Nucleus accumbens (tissue), 56 donors: ENCODE measurements around the gene PINK1.
"Not testable (repeated sequence)": the region's sequence is repeated elsewhere in the genome, so short reads cannot be mapped to it uniquely, and the experiment has no call there.

Experiments used
- DNase-seq, 56 donors: peaks; one replicate each; lab custom pipeline; 2025; lab: John Stamatoyannopoulos, UW

PINK1 gene

DNA sequence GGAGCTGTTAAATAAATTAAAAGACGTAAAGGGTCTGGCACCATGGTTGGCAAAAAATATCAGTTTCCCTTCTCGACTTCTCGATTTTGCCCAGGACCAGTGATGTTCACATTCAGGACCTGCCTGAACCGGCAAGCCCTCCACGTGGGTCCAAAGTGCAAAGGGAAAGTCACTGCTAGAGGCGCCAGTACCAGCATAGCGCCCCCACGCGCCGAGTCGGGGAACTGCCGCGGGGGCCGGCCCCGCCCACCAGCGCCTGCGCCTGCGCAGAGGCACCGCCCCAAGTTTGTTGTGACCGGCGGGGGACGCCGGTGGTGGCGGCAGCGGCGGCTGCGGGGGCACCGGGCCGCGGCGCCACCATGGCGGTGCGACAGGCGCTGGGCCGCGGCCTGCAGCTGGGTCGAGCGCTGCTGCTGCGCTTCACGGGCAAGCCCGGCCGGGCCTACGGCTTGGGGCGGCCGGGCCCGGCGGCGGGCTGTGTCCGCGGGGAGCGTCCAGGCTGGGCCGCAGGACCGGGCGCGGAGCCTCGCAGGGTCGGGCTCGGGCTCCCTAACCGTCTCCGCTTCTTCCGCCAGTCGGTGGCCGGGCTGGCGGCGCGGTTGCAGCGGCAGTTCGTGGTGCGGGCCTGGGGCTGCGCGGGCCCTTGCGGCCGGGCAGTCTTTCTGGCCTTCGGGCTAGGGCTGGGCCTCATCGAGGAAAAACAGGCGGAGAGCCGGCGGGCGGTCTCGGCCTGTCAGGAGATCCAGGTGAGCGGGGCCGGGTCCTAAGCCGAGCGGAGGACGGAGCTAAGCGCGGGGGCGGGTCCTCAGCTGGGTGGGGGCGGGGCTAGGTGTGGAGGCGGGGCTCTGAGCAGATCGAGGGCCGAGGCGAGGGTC lies at the start of gene PINK1:
TSS of gene PINK1 (plus strand) at position 269 of the 875 bp plus-strand sequence. CDS start at position 360, 91 bp downstream.
- DNase-seq: peak in 53 of 56 donors; percentile 14 to 87 (median 65)

DNA sequence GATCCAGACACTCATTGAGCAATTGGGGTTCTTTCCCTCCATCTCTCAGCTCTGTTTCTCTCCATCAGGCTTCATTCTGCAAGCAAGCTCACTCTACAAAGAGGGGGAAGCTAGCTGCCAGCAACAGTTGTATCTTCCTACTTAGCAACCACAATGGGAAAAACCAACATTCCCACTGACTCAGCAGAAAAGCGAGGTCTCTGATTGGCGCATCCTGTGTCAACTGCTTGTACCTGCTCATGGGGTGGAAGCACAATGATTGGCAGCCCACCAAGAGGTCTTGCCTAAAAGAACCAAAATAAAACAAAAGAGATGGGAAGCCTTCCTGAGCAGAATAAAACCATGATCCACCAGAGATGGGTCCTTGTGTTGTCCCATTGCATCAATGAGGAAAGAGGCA lies 48.4 kb upstream of the PINK1 start:
- no peak for DNase-seq

DNA sequence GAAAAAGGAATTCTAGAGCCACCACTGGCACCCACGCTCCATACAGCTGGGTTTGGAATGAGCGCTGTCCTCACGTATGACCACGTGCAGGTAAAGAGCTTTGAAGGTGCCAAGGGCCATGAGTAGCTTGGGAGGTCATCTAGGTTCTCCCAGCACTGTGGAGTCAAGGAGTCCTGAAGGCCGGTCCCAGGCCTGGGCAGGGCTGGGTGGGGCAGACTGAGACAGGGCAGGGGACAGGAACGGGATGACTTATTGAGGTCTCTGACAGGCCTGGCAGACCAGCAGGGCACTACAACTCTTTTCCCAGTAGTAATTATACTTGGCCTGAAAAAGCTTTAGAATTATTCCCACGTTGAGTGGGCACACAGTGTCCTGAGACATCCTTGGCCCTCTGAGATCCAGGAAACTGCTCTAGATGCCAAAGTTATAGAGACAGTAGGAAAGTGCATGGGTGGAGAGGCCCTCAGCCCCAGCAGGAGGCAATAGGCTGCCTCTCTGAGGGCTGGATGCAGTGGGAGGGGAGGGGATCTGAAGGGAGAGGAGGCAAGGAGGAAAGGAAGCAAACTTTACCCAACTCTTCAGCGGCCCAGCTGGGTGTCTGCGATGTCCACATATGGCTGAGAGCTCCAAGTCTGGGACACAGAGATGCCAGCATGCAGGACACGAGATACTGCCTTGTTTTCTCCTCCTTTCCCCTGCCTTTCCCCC lies 46.2 kb upstream of the PINK1 start:
- no peak for DNase-seq

DNA sequence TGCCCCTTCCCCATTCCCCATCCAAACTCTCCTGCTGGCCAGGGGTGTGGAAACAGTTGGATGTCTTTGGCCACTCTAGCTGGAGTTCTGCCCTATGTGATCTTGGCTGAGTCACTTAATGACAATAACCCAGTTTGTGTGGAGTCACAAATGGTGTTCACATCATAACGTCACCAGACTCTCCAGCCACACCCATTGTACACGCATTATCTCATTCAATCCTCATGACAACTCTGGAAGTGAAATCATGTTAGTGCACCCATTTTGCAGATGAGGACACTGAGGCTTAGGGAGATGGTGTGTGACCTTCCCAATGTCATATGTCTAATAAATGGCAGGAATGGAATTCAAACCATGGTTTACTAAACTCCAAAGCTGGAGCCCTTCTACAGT lies 45.6 kb upstream of the PINK1 start:
- no peak for DNase-seq

DNA sequence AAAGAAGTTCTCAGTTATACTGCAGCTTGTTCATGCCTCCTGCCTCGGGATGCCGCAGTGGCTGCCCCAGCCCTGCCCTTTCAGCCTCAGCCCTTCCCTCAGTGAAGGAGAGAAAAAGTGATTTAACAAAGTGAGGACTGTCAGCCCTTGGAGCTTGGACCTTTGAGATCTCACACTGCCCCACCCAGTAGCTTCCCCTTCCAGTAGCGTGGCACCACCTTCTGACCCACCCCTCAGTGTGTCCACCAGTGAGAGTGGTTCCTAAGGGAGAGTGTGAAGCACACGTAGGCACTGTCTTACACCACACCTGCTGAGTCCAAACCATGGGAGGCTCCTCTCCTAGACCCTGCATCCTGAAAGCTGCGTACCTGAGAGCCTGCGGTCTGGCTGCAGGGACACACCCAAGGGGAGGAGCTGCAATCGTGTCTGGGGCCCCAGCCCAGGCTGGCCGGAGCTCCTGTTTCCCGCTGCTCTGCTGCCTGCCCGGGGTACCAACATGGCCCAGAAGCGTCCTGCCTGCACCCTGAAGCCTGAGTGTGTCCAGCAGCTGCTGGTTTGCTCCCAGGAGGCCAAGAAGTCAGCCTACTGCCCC lies 44.5 kb upstream of the PINK1 start, which contains the start of gene CDA:
TSS of gene CDA (plus strand) at position 464 of the 592 bp plus-strand sequence. CDS start at position 497, 33 bp downstream.
- DNase-seq: no peak

DNA sequence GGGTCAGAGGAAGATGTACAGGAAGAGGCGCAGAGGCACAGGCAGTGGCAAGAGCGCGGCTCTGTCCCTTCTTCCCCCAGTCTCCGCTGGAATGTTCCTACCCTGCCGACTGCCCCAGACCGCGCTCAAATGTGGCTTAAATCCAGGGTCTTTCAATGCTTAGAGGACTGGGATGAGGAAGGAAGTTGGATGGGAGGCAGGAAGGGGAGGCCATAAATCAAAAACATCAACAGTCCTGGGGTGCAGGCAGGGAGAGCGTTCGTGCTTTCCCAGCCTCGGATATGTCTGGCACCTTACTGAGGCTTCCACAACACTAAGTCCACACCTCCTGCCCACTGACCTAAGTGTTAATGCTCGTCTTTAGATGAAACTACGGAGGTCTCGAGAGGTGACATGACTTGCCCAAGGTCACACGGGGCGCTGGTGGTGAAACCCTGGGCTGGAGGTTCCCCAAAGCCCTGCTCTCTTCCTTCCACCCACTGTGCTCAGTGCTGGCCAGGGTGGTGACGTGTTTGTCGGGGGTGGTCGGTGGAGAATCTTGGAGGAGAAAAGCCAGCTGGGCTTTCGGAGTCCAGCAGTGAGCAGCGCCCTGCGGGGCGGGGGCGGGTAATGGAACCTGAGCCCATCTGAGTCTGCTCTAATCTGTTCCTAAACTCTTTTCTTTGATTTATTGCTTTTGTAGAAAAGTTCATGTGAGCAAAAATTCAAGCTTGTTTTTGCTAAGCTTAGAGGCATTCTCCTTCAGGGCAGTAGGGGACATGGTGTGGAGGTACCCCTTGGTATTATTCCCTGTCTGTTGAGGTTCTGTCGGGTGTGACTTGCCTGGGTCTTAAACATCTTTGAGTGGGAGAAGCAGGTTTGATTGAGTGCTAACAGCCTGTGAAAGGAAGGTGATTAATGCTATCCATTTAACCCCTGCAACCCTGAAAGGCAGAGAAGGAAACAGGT lies 43.7 kb upstream of the PINK1 start:
- no peak for DNase-seq

DNA sequence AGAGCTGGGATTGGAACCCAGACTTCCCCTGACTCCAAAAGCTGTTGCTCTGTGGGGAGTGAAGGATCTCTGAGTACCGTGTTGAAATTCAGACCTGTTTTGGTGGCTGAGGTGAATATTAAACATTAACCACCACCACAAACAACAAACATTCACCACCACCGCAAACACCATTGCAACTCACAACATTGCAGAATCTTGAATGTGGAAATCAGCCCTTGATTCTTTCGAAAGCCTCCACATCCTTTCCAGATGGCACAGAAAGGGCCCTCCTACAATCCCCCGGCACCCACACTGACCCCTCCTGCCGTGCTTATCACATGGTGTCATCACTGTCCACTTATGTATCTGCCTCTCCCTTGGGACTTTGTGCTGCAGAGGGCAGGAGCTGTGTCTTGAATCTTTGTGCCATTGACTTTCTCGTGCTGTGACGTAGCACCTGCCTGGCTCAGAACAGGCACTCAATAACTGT lies 42.9 kb upstream of the PINK1 start:
- DNase-seq: no peak

DNA sequence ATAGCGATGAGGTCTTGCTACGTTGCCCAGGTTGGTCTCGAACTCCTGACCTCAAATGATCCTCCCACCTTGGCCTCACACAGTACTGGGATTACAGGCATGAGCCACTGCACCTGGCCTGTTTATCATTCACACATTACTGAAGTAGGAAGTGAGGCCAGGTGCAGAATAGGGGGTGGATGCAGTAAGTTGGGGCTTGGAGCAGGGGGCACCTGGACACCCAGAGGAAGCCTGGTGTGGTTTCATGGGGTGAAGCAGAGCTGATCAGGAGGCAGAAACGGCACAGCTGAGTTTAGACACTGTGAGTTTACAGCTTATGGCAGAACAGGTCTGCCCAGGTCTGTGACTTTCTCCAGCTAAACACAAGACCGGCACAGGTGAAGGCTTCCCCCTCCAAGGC lies 39.5 kb upstream of the PINK1 start:
- DNase-seq: no peak

DNA sequence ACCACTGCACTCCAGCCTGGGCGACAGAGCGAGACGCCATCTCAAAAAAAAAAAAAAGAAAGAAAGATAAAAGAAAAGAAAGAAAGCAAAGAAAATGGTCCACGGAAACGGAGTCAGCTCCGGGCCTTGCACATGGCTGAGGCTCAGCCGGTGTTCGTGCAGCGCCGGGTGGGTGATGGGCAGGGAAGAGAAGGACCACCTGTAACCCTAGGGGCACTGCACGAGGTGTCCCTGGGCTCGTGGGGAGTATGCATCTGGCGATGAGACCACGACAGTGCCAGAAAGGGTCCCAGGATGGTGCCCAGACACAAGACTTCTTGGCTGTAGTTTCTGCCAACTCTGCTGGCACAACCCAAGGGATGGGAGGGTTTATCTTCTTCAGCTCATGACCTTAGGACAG lies 38.5 kb upstream of the PINK1 start:
- DNase-seq: no peak

DNA sequence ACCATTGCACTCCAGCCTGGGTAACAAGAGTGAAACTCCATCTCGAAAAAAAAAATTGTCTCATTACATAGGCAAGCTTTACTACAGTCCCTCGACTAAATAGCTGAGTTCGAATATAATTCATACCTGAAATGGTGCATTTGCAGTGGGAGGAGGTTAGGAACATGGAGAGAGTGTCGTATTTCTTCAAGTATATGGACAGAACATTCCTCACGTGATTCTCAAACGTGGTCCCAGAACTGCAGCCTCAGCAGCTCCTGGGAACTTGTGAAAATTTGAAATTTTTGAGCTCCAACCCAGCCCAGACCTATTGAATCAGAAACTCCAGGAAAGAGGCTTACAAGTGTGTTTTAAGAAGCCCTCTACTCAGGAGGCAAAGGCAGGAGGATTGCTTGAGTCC lies 37.2 kb upstream of the PINK1 start:
- DNase-seq: no peak

DNA sequence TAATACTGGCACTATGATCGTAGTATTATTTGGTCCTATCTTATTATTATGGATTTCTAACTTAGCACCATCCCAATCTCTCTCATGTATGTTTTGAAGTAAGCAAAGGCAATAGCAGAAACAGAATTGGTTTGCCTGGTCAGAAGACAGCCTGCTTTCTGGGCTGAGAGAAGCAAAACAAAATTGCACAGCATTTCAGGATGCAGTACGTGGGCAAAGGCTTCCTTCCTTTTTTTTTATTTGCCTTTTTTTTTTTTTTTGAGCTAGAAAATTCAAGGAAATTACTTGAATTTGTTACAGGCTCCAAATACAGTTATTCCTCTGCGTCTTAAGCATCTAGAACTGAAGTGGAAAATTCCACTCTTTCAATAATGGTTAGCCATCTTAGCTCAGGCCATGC lies 35.6 kb upstream of the PINK1 start:
- DNase-seq: no peak

DNA sequence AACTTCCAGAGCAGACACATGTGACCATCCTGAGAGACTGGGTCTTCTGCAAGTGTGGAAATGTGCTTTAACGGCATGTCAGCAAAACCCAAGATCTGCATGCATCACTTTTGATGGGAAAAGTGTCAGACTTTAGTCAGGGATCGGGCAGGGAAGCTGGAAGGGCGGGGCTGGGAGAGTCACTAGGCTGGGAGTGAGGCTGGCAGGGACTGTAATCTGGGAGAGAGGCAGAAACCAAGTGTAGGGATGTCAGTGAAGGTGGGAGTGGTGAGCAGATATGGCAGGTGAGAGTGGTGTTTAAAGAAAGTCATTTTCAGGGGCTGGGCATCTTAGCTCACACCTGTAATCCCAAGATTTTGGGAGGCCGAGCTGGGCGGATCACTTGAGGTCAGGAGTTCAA lies 33.1 kb upstream of the PINK1 start:
- no peak for DNase-seq

DNA sequence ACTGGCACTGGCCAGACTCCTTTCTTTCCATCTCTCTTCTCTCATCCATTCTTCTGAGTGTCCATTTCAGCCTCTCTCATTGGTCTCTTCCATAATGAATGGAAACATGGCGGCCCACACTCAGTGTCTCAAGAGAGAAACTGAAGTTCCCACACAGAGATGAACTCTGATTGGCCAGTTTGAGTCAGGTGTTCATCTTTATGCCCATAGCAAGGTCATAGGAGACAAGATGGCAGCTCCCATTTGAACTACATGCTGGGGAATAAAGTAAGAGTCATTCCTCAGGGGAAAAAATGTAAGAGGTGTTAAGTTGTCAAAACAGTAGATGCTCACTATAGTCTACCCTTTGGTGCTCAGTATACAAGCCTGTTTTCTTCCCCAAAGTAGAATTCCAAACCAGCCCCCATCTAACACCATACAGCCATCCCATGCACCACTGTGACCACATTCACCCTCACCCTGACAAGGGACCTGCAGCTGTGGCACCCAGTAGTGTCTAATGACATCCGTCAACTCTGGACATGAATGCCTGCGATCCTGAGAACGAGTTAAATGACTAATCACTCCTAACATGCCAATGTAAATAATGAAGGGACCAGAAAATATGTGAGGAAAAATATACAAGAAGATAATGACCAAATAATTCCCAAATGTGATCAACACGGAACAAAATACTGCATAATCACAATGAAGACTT lies 32.0 kb upstream of the PINK1 start:
- DNase-seq: no peak

DNA sequence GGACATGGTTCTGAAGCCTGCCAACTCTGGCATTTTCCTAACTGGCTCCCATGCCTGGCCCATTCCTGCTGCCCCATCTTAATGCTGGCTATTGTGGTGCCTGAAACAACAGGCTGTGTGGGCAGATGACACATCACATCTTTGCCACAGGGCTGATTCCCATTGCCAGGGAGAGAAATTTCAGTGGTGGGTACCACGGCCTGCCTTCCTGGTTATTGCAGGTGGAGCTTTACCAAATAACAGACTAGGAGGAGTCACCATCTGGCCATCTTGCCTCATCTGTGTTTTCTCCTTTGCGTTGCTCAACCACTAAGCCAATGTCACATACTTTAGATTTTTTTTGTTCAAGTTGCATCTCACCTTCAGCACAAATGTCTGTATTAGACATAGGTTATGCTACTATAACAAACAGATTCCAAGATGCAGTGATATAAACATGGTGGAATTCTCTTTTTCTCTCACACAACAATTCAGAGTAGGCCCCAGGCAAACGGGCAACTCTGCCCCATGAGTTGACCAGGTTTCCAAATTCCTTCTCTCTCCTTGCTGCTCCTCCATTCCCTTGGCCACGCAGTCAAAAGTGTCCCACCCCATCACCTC lies 30.3 kb upstream of the PINK1 start:
- DNase-seq: no peak

DNA sequence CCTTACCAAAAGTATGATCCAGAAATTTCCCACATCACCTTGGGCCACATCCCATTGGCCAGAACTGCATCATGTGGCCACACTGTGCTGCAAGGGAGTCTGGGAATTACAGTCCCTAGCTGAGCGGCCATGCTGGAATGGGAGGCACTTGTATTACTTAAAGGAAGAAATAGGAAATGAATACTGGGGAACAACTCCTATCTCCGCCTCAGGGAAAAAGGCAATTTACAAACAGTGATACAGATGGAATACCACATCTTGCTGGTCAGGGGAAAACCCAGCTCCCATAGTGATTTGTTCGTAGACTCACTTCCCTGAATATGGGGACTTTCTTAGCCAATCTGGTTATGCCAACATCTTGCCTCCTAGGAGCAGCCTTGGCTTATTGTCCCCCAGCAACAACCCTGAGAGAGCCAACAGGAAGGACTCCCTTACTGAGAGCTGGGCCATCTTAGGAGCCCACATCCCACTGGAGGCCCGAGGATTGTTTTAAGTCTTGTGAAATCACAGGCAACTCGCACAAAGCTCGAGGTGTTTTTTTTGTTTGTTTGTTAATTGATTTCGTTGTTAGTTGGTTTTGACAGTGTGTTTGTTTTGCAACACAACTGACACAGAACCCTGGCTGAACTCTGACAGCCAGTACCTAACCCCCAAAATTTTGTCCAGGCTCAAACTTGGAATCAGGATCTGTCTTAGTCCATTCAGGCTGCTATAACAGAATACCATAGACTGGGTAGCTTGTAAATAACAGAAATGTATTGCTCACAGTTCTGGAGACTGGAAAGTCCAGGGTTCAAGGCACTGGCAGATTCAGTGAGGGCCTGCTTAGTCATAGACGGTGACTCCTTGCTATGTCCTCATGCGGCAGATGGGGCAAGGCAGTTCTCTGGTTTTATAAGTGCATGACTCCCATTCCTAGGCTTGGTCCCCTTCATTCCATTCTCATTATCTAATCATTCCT lies 29.5 kb upstream of the PINK1 start:
- DNase-seq: no peak

DNA sequence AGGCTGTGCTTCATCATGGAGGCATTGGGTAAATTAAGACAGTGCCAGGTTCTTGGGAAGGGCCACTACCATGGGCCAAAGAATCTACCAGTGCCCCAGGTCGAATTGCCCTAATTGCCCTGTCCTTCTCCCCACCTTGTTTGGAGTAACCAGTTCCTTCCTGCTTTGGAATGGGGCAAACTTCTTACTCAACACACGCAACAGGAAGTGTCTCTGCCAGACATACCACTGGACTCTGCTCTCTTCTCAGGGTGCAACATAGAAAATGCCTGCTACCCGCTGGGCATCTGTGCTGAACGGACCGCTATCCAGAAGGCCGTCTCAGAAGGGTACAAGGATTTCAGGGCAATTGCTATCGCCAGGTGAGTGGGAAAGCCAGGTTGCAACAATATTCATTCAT lies 28.6 kb upstream of the PINK1 start:
- DNase-seq: no peak

DNA sequence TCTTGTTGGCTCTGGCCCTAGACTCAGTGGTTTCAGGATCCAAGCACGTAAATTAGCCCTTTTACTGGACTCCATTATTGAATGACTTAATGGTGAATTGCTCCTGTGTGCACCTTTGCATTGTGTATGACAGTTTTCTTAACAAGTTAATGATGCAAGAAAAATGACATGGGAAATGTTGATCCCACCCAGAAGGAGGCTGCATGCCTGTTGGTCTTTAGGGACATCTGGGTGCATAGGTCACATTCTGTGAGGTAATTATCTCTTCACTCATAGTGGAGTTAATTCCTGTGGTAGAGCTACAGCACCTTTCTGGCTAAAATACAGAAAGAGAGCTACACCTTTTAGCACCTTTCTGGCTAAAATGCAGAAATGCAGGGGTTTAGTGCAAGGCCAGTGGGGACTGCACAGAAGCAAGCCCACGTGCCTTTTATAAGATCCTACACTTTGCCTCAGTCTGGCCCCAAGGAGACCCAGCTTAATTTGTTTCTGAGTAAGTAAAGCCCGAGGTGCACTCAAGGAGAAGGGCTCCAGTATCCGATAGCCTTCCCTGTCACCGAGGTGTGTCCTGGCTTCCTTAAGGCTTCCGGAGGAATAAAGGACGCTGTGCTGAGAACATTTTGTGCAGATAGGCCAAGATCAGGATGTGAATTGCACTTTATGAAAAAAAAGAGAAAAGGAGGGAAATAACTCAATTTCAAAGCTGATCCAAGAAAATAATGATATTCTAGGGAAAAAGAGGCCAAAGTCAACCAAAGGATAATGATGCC lies 26.3 kb upstream of the PINK1 start:
- not testable (repeated sequence) for DNase-seq
